ENCODE results near the gene NOL9.

Gene NOL9

DNA sequence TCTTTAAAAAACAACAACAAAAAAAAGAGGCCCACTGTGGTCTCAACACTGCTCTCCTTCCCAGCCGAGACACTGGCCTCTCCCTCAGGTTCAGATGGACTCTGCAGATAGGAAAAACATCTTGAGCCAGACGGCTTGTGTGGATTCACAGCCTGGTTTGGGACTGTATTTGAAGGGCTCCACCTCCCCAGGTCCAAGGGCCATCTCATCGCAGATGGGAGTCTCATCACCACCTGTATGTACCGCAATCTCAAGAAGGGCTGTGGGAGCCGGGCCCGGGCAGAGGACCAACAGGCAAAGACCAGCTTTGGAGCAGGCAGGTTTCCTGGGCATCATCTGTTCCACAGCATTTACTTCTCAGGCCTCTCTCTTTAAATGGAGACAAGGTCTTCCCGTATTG is 35.7 kb upstream of the NOL9 start:
- in situ Hi-C loops (cut with HindIII; ENCODE audit: low sequenced_read_pairs), result no loop called here

DNA sequence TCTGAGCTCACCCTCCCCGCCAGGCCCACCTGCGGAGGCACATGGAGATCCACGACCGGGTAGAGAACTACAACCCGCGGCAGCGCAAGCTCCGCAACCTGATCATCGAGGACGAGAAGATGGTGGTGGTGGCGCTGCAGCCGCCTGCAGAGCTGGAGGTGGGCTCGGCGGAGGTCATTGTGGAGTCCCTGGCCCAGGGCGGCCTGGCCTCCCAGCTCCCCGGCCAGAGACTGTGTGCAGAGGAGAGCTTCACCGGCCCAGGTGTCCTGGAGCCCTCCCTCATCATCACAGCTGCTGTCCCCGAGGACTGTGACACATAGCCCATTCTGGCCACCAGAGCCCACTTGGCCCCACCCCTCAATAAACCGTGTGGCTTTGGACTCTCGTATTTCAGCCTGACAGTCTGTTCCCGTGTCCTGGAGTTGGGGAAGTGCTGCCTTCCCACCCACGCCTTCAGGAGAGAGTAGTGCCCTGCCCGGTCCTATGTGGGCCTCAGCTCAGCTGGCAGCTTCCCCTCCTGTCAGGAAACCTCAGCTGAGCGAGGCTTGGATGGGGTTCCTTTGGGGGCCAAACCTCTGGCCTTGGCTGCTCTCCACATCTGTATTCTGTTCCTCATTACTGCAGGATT is 34.7 kb upstream of the NOL9 start:
- in situ Hi-C loops (cut with HindIII; ENCODE audit: low sequenced_read_pairs), result no loop called here

DNA sequence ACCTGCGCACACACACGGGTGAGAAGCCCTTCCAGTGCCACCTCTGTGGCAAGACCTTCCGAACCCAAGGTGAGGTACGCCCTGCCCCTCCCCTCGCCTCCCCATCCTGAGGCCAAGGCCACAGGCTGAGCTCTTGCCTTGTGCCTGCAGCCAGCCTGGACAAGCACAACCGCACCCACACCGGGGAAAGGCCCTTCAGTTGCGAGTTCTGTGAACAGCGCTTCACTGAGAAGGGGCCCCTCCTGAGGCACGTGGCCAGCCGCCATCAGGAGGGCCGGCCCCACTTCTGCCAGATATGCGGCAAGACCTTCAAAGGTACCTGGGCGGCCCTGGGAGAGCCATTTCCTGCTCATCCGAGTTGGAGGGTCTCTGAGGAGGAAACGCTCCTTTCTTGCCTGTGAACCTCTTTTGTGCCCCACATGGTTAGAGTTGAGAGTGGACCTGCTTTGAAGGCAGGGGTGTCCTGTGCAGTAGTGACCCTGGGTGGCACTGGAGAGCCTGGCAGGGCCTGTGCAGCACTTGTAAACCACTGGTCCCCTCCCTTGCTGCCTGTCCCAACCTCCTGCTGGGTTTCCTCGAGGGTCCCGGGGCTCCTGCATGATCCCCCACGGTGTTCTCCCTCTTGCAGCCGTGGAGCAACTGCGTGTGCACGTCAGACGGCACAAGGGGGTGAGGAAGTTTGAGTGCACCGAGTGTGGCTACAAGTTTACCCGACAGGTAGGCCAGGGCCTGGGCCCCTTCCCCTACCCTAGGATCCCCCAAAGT is 34.0 kb upstream of the NOL9 start:
- in situ Hi-C loops (cut with HindIII; ENCODE audit: low sequenced_read_pairs), result no loop called here

DNA sequence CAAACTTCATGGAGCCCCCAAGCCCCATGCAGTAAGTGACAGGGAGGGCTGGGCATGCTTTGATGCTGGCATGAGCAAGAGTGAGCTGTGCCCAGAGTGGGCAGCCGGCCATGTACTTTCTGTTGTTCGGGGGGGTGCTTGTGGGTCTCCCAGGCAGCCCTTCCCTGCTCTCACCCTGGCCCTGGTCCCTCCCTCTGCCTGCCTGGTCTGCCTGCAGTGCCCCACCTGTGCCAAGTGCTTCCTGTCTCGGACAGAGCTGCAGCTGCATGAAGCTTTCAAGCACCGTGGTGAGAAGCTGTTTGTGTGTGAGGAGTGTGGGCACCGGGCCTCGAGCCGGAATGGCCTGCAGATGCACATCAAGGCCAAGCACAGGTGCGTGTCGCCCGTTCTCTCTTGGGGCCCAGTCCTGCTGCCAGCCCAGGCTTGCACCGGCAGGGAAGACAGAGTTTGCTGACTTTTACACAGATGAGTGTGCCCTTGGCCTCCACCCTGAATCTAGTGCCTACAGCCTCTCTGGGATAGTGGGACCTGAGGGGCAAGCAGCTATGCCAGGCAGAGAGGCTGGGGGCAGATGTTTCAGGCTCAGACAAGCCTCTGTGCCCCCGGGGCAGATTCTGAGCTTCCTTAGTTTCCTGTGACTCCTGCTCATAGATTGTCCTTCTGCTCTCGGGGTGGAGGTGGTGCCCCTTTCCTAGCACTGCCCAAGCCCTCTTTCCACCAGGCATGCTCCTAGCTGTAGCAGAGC is 33.1 kb upstream of the NOL9 start:
- in situ Hi-C loops (cut with HindIII; ENCODE audit: low sequenced_read_pairs), result no loop called here

DNA sequence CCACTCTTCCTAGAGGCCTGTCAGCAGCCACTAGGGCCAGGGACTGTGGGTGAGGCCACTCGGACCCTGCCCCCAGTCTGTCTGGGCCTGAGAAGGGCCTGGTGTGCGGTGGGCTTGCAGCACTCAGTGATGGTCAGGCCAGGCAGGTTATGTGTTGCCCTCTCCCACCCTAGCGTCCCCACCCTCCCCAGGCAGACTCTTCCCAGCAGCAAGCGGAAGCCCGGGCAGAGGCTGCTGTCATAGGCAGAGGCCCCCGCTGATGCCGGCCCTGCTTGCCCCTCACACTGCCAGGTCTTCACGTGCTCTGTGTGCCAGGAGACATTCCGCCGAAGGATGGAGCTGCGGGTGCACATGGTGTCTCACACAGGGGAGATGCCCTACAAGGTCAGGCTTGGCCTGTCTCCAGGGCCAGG is 32.1 kb upstream of the NOL9 start:
- in situ Hi-C loops (cut with HindIII; ENCODE audit: low sequenced_read_pairs), result no loop called here

DNA sequence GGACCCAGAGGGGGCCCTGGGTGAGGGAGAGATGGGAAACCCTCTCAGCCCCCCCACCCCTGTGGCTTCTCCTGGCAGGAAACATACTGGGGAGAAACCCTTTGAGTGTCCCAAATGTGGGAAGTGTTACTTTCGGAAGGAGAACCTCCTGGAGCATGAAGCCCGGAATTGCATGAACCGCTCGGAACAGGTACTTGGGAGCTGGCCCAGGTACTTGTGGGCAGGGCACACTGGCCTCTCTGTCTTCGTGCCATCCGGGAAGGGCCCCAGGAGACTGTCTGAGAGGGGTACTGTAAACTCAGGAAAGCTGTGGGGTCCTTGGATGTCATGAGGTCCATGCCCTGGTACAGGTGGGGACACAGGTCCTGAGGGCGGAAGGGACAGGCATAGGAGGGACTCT is 31.5 kb upstream of the NOL9 start:
- in situ Hi-C loops (cut with HindIII; ENCODE audit: low sequenced_read_pairs), result no loop called here

DNA sequence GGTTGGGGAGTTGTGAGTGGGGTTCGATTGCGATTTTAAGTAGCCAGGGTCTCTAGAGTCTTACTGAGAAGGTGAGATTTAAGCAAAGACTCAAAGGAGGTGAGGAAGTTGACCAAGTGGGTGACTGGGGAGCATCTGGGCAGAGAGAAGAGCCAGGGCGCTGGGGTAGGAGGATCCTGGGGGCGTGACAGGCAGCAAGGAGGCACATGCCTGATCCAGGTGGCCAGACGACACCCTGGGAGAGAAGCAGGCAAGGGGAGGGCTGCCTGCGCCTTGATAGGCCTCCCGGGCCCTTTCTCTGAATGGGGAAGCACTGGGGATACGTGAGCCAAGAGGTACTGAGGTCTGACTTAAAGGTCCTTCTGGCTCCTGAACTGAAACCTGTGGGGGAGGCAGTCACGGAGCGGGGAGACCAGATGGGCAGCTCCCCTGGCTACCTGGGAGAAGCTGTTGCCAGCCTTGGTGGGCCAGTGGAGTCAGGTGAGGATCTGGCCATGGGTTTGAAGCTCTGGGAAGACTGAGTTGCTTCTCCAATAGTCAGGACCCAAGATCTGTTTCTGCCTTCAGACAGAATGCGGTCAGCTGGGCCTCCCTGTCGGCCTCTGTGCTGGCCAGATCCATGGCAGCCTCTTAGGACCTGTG is 30.9 kb upstream of the NOL9 start:
- in situ Hi-C loops (cut with HindIII; ENCODE audit: low sequenced_read_pairs), result no loop called here

DNA sequence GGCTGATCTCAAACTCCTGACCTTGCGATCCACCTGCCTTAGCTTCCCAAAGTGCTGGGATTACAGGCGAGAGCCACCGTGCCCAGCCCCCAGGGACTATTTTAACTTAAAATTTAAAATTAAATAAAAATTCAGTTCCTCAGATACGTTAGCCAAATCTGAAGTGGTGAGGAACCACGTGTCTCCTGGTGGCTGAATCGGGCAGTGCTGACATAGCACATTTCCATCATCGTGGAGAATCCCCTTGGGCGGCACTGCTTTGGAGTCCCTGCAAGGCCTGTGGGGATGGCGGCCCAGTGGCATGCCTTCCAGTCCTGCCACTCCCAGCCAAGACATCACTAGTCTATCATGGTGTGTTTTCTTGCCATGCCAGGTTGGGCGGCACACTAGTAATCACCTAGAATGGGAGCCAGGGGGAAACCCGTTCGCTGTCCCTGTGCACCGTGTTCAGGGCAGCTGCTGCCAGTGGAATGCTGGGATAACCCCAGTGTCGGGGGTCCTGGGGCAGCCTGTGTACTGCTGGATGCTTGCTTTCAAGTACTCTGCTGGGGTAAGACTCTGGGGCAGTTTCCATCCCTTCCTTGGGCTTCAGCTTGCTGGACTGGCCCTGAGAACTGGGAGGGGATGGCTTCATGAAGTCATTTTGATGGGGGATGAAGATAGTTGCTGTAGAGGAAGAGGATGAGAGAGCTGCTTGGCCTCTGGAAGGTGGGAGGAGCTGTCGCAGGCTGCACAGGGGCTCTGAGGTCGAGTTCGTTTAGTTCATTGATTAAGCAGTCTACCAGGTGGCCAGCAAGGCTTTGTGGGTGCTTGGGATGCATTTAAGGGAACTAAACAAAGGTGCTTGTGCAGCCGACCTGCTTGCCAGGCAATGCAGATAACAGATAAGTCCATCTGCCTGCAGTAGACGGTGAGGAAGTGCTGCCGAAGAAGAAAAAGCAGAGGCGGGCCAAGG is 30.1 kb upstream of the NOL9 start:
- in situ Hi-C loops (cut with HindIII; ENCODE audit: low sequenced_read_pairs), result no loop called here

DNA sequence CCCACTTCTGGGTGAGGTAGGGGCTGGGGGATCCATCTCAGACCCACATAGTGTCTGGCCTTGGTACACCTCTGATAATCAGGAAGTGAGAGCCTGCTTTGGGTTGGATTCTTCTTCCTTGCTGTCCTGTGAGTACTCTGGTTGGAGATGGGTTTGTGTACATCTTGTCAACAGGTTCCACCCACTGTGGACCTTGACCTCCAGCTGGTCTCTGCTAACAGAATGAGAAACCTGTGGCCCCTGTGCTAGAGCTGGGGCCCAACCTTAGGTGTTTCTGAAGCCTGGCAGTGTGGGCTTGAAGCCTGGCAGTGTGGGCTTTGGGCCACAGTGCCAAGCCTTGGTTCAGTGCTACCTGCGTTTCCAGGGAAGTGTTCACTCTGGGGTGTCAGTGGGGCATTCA is 28.1 kb upstream of the NOL9 start:
- in situ Hi-C loops (cut with HindIII; ENCODE audit: low sequenced_read_pairs), result no loop called here

DNA sequence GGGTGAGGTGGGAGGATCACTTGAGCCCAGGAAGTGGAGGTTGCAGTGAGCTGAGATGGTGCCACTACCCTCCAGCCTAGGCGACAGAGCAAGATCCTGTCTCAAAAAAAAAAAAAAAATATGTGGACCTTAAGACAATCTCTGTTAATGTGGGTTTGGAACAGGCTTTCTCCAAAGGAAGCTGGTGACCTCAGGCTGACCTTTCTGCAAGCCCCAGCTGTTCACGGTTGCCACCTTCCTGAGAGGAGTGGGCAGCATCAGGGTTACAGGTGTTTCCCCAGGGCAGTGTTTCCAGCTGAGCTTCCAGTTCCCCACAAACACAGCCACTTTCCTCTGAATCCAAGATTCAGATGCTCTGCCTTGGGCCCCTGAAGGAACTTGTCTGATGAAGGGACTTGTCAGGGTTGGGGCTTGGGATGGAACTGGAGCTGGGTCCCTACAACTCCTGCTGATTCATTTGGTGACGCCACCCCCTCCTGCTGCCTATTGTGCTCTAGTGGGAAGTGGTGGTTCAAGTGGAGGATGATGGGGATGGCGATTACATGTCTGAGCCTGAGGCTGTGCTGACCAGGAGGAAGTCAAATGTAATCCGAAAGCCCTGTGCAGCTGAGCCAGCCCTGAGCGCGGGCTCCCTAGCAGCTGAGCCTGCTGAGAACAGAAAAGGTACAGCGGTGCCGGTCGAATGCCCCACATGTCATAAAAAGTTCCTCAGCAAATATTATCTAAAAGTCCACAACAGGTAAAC is 27.4 kb upstream of the NOL9 start:
- in situ Hi-C loops (cut with HindIII; ENCODE audit: low sequenced_read_pairs), result no loop called here

DNA sequence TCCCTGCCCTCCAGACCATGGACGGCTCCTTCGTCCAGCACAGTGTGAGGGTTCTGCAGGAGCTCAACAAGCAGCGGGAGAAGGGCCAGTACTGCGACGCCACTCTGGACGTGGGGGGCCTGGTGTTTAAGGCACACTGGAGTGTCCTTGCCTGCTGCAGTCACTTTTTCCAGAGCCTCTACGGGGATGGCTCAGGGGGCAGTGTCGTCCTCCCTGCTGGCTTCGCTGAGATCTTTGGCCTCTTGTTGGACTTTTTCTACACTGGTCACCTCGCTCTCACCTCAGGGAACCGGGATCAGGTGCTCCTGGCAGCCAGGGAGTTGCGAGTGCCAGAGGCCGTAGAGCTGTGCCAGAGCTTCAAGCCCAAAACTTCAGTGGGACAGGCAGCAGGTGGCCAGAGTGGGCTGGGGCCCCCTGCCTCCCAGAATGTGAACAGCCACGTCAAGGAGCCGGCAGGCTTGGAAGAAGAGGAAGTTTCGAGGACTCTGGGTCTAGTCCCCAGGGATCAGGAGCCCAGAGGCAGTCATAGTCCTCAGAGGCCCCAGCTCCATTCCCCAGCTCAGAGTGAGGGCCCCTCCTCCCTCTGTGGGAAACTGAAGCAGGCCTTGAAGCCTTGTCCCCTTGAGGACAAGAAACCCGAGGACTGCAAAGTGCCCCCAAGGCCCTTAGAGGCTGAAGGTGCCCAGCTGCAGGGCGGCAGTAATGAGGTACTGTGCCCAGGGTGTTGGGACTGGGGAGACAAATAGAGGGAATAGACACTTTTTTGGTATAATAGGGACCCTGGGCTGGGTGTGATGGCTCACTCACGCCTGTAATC is 26.5 kb upstream of the NOL9 start:
- in situ Hi-C loops (cut with HindIII; ENCODE audit: low sequenced_read_pairs), result no loop called here

DNA sequence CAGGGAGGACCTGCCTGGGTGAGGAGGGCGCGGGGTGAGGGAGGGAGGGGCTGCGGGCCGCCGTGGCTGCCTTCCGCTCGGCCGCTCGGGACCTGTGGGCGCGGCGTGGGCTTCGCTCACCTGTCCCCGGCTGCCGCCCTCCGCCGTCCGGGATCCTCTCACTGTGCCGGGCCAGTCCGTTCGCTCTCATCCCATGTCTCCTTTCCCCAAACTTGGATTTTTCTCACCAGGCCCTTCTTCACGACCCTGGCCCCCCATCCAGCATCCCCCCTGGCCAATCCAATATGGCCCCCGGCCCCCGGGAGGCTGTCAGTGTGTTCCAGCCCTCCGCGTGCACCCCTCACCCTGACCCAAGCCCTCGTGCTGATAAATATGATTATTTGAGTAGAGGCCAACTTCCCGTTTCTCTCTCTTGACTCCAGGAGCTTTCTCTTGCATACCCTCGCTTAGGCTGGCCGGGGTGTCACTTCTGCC is 25.8 kb upstream of the NOL9 start:
- in situ Hi-C loops (cut with HindIII; ENCODE audit: low sequenced_read_pairs), result no loop called here

DNA sequence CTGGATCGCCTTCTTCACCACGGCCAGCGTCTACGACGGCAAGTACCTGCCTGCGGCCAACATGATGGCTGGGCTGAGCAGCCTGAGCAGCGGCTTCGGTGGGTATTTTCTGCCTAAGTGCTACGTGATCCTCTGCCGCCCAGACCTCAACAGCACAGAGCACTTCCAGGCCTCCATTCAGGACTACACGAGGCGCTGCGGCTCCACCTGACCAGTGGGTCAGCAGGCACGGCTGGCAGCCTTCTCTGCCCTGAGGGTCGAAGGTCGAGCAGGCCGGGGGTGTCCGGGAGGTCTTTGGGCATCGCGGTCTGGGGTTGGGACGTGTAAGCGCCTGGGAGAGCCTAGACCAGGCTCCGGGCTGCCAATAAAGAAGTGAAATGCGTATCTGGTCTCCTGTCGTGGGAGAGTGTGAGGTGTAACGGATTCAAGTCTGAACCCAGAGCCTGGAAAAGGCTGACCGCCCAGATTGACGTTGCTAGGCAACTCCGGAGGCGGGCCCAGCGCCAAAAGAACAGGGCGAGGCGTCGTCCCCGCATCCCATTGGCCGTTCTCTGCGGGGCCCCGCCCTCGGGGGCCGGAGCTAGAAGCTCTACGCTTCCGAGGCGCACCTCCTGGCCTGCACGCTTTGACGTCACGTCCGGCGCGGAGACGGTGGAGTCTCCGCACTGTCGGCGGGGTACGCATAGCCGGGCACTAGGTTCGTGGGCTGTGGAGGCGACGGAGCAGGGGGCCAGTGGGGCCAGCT is 25.2 kb upstream of the NOL9 start, which contains the start of gene ZBTB48:
Gene ZBTB48, plus strand, starts transcription at position 621 of the 745 bp plus-strand sequence. CDS start 616 bp downstream, outside the sequence.
- in situ Hi-C loops (cut with HindIII; ENCODE audit: low sequenced_read_pairs), result no loop called here

DNA sequence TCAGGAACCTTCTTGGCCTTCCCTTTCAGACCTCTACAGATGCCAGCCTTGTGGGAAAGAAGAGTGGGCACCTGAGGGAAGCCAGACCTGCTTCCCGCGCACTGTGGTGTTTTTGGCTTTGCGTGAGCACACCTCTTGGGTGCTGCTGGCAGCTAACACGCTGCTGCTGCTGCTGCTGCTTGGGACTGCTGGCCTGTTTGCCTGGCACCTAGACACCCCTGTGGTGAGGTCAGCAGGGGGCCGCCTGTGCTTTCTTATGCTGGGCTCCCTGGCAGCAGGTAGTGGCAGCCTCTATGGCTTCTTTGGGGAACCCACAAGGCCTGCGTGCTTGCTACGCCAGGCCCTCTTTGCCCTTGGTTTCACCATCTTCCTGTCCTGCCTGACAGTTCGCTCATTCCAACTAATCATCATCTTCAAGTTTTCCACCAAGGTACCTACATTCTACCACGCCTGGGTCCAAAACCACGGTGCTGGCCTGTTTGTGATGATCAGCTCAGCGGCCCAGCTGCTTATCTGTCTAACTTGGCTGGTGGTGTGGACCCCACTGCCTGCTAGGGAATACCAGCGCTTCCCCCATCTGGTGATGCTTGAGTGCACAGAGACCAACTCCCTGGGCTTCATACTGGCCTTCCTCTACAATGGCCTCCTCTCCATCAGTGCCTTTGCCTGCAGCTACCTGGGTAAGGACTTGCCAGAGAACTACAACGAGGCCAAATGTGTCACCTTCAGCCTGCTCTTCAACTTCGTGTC is 24.5 kb upstream of the NOL9 start:
- in situ Hi-C loops (cut with HindIII; ENCODE audit: low sequenced_read_pairs), result no loop called here

DNA sequence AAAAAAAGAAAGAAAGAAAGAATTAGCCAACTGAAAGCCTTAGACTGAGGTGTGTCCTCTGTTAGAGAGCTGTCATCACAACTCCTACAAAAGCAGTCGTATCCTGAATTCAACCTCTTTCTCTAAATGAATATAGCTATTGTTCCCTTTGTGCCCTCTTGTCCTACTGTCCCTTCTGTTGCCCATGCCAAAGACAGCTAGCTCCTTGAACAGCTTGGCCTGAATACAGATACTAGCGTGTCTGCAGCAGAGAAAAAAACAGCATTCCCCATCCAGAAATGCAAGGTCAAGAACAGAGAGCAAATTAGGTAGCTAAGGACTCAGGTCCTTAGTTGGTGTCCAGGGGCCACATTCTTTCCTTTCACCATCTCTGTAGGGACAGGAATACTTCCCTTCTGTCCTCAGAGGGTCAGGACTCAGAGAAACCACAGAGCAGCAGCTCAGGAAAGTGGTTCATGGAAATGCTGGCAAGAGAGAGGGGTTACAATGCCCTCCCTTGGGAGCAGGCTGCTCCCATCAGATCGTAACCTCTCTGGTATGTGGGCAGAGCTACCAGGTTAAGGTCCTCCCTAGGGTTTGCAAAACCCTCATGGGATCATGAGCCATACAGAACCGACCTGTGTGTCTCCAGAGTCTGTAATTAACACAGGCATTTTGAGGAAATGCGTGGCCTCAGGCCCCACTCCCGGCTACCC is 23.7 kb upstream of the NOL9 start:
- in situ Hi-C loops (cut with HindIII; ENCODE audit: low sequenced_read_pairs), result no loop called here

DNA sequence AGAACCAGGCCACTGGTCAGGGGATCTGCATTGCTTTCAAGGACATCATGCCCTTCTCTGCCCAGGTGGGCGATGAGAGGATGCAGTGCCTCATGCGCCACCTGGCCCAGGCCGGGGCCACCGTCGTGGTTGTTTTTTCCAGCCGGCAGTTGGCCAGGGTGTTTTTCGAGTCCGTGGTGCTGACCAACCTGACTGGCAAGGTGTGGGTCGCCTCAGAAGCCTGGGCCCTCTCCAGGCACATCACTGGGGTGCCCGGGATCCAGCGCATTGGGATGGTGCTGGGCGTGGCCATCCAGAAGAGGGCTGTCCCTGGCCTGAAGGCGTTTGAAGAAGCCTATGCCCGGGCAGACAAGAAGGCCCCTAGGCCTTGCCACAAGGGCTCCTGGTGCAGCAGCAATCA is 20.5 kb upstream of the NOL9 start:
- in situ Hi-C loops (cut with HindIII; ENCODE audit: low sequenced_read_pairs), result no loop called here

Data from endothelial cell of hepatic sinusoid (primary cell).